HG02884 (cell line): ENCODE measurements around the gene PLA2G4D.

ENCODE experiments used
- ATAC-seq: cut with Tn5 transposase; IDR thresholded peaks from one replicate; pipeline ENCODE4 v1.9.1; 2021; ENCODE audit warnings: mild to moderate bottlenecking, moderate library complexity; ENCODE audit not compliant: unreplicated experiment

The PLA2G4D gene

GRCh38 chr15:42094512-42094963 is at the start of gene PLA2G4D:
Gene PLA2G4D (minus strand): TSS chr15:42094562. CDS start chr15:42094459, 103 bp downstream.
- ATAC-seq, result no peak

GRCh38 chr15:42143356-42143755 is 49.0 kb upstream of the PLA2G4D start:
- no peak for ATAC-seq

GRCh38 chr15:42141795-42142667 is 47.7 kb upstream of the PLA2G4D start:
- ATAC-seq, result no peak

GRCh38 chr15:42141246-42141645 is 46.9 kb upstream of the PLA2G4D start:
- ATAC-seq, result no peak

GRCh38 chr15:42140383-42141070 is 46.2 kb upstream of the PLA2G4D start:
- ATAC-seq, result no peak

- no peak for ATAC-seq
These were observed 45.2 kb upstream of the PLA2G4D start for GRCh38 chr15:42139596-42139995.

- no peak for ATAC-seq
These were observed 44.6 kb upstream of the PLA2G4D start for GRCh38 chr15:42138968-42139386.

- ATAC-seq, result no peak
These were observed 44.0 kb upstream of the PLA2G4D start for GRCh38 chr15:42138411-42138810.

GRCh38 chr15:42137461-42138261 is 43.3 kb upstream of the PLA2G4D start:
- no peak for ATAC-seq

- no peak for ATAC-seq
These were observed 42.2 kb upstream of the PLA2G4D start for GRCh38 chr15:42136513-42136912.

- ATAC-seq, result no peak
These were observed 41.0 kb upstream of the PLA2G4D start for GRCh38 chr15:42135351-42135750.

- ATAC-seq, result no peak
These were observed 40.4 kb upstream of the PLA2G4D start for GRCh38 chr15:42134617-42135245.

- no peak for ATAC-seq
These were observed 39.6 kb upstream of the PLA2G4D start for GRCh38 chr15:42133886-42134502.

- no peak for ATAC-seq
These were observed 39.0 kb upstream of the PLA2G4D start for GRCh38 chr15:42133356-42133755.

GRCh38 chr15:42131826-42132806 is 37.8 kb upstream of the PLA2G4D start:
- ATAC-seq, result no peak

GRCh38 chr15:42131006-42131405 is 36.6 kb upstream of the PLA2G4D start:
- no peak for ATAC-seq

- no peak for ATAC-seq
These were observed 36.1 kb upstream of the PLA2G4D start for GRCh38 chr15:42130246-42130986.

- no peak for ATAC-seq
These were observed 35.0 kb upstream of the PLA2G4D start for GRCh38 chr15:42129364-42129763.
